ENCODE measurements around the gene ZFYVE16. TPM values are rescaled to one million over a fixed set of nuclear protein-coding genes. Genes with fewer than 3 reads are reported as not detected.
"Not testable (repeated sequence)": the region's sequence is repeated elsewhere in the genome, so short reads cannot be mapped to it uniquely, and the experiment has no call there.

The ZFYVE16 gene
- total RNA-seq, 1 experiment from 2014 or later: 9.7 TPM

GRCh38 chr5:80389580-80389979 is 18.3 kb upstream of the ZFYVE16 start:
- ATAC-seq: no peak
- Histone ChIP-seq H3K9me2 (replicated peaks; ENCODE audit: low read length) (no peaks in the 10 kb centered on the region), H3F3A (ENCODE audit: low read length, unreplicated experiment) (no peaks in the 10 kb centered on the region), H3K4me3 (ENCODE audit: low read length) (no peak overlapping the region), H3K4me2 (ENCODE audit: low read length) (no peak overlapping the region), H3K9me3 (ENCODE audit: low read length) (no peaks in the 10 kb centered on the region), H3K36me3 (ENCODE audit: low read depth, low read length) (no peaks in the 10 kb centered on the region), H4K20me1 (ENCODE audit: low read length) (no peaks in the 10 kb centered on the region), H3K27me3 (ENCODE audit: low read length) (no peaks in the 10 kb centered on the region), H3K79me2 (ENCODE audit: low read length) (no peaks in the 10 kb centered on the region), H3K4me1 (ENCODE audit: insufficient read depth, low read length) (no peaks in the 10 kb centered on the region), H3K9ac (ENCODE audit: low read length) (no peak overlapping the region), H3K27ac (ENCODE audit: low read length) (no peak overlapping the region), H2AFZ (ENCODE audit: low read length) (no peak overlapping the region)
- no peak for DNase-seq
- BruUV-seq (replicated peaks): no TSS peak
- TF ChIP-seq CTCF (conservative IDR thresholded peaks at IDR 0.05; ENCODE audit: low read depth, low read length) (no peak), EZH2 (IDR thresholded peaks at IDR 0.05; ENCODE audit: low read length, unreplicated experiment) (no peak), EZH2phosphoT487 (IDR thresholded peaks at IDR 0.05; ENCODE audit: borderline replicate concordance, low read length) (no peak)
- CTCF ChIA-PET: no interaction called here
- intact Hi-C loops (cut with micrococcal nuclease): no loop called here
- POLR2A ChIA-PET (ENCODE audit: unreplicated experiment): no interaction called here

- H3K27ac ChIP-seq (ENCODE audit: low read length); H3K4me3 ChIP-seq (ENCODE audit: low read length); H3K4me2 ChIP-seq (ENCODE audit: low read length); H4K20me1 ChIP-seq (ENCODE audit: low read length); BruUV-seq (replicated peaks); H3K79me2 ChIP-seq (ENCODE audit: low read length); H3K36me3 ChIP-seq (ENCODE audit: low read depth, low read length); H3K9ac ChIP-seq (ENCODE audit: low read length); intact Hi-C loops (cut with micrococcal nuclease); ATAC-seq; CTCF ChIA-PET; H3F3A ChIP-seq (ENCODE audit: low read length, unreplicated experiment); DNase-seq; H3K9me2 ChIP-seq (replicated peaks; ENCODE audit: low read length); H3K9me3 ChIP-seq (ENCODE audit: low read length); H3K4me1 ChIP-seq (ENCODE audit: insufficient read depth, low read length); H2AFZ ChIP-seq (ENCODE audit: low read length); H3K27me3 ChIP-seq (ENCODE audit: low read length): not testable (repeated sequence)
- POLR2A ChIA-PET (ENCODE audit: unreplicated experiment): interaction anchor here (0.6 kb wide), 1 partner anchor 18 kb away, joined by 3 read pairs; the partner anchor contains the start of gene ZFYVE16
These were observed 17.5 kb upstream of the ZFYVE16 start for GRCh38 chr5:80390413-80390812.

- H4K20me1 ChIP-seq (ENCODE audit: low read length); H3K4me2 ChIP-seq (ENCODE audit: low read length); H3K9me2 ChIP-seq (replicated peaks; ENCODE audit: low read length); BruUV-seq (replicated peaks); H3K9me3 ChIP-seq (ENCODE audit: low read length); CTCF ChIA-PET; POLR2A ChIA-PET (ENCODE audit: unreplicated experiment); H3K27me3 ChIP-seq (ENCODE audit: low read length); H3K79me2 ChIP-seq (ENCODE audit: low read length); H3K27ac ChIP-seq (ENCODE audit: low read length); ATAC-seq; H3K9ac ChIP-seq (ENCODE audit: low read length); DNase-seq; H3K36me3 ChIP-seq (ENCODE audit: low read depth, low read length); H2AFZ ChIP-seq (ENCODE audit: low read length); H3K4me1 ChIP-seq (ENCODE audit: insufficient read depth, low read length); H3K4me3 ChIP-seq (ENCODE audit: low read length); intact Hi-C loops (cut with micrococcal nuclease); H3F3A ChIP-seq (ENCODE audit: low read length, unreplicated experiment): not testable (repeated sequence)
These were observed 16.6 kb upstream of the ZFYVE16 start for GRCh38 chr5:80391267-80391666.

GRCh38 chr5:80399526-80400239 is 8.2 kb upstream of the ZFYVE16 start:
- intact Hi-C loops (cut with micrococcal nuclease): no loop called here
- DNase-seq (peak; percentile 8), ATAC-seq (no peak)
- Histone ChIP-seq H3K4me3 (ENCODE audit: low read length) (no peak overlapping the region), H3K9me3 (ENCODE audit: low read length) (no peaks in the 10 kb centered on the region), H4K20me1 (ENCODE audit: low read length) (no peaks in the 10 kb centered on the region), H3K79me2 (ENCODE audit: low read length) (no peaks in the 10 kb centered on the region), H3F3A (ENCODE audit: low read length, unreplicated experiment) (no peaks in the 10 kb centered on the region), H2AFZ (ENCODE audit: low read length) (no peak overlapping the region), H3K27ac (ENCODE audit: low read length) (no peak overlapping the region), H3K36me3 (ENCODE audit: low read depth, low read length) (no peaks in the 10 kb centered on the region), H3K4me2 (ENCODE audit: low read length) (no peak overlapping the region), H3K9me2 (replicated peaks; ENCODE audit: low read length) (no peaks in the 10 kb centered on the region), H3K27me3 (ENCODE audit: low read length) (no peaks in the 10 kb centered on the region), H3K4me1 (ENCODE audit: insufficient read depth, low read length) (no peaks in the 10 kb centered on the region), H3K9ac (ENCODE audit: low read length) (no peak overlapping the region)
- BruUV-seq (replicated peaks): no TSS peak
- CTCF ChIA-PET: no interaction called here
- TF ChIP-seq EZH2phosphoT487 (IDR thresholded peaks at IDR 0.05; ENCODE audit: borderline replicate concordance, low read length) (no peak), CTCF (conservative IDR thresholded peaks at IDR 0.05; ENCODE audit: low read depth, low read length) (no peak), EZH2 (IDR thresholded peaks at IDR 0.05; ENCODE audit: low read length, unreplicated experiment) (no peak)
- POLR2A ChIA-PET (ENCODE audit: unreplicated experiment): no interaction called here

- H3K9ac ChIP-seq (ENCODE audit: low read length); H3K4me3 ChIP-seq (ENCODE audit: low read length); DNase-seq; H4K20me1 ChIP-seq (ENCODE audit: low read length); intact Hi-C loops (cut with micrococcal nuclease); H2AFZ ChIP-seq (ENCODE audit: low read length); H3K9me3 ChIP-seq (ENCODE audit: low read length); H3K79me2 ChIP-seq (ENCODE audit: low read length); CTCF ChIA-PET; H3F3A ChIP-seq (ENCODE audit: low read length, unreplicated experiment); H3K36me3 ChIP-seq (ENCODE audit: low read depth, low read length); H3K9me2 ChIP-seq (replicated peaks; ENCODE audit: low read length); BruUV-seq (replicated peaks); H3K27me3 ChIP-seq (ENCODE audit: low read length); ATAC-seq; H3K27ac ChIP-seq (ENCODE audit: low read length); H3K4me2 ChIP-seq (ENCODE audit: low read length); POLR2A ChIA-PET (ENCODE audit: unreplicated experiment); H3K4me1 ChIP-seq (ENCODE audit: insufficient read depth, low read length): not testable (repeated sequence)
These were observed 7.5 kb upstream of the ZFYVE16 start for GRCh38 chr5:80400368-80400767.

Measured in PC-3 (cell line).